K562 (cell line): ENCODE results near the gene PLEKHO2. TPM values are rescaled to one million over a fixed set of nuclear protein-coding genes. Genes with fewer than 3 reads are reported as not detected.
A peak's percentile ranks its signal among the peaks of the same experiment; 100 is the strongest.

ENCODE experiments used
- NRF1 ChIP-seq, 2 experiments: fragments of 450-650 bp; IDR thresholded peaks in 1 of 2; conservative IDR thresholded peaks in 1 of 2; 2 replicates each; pipeline ENCODE4 v1.6.1; 2014; ENCODE audit warnings: mild to moderate bottlenecking in 2 of 2
- polyA plus RNA-seq, 8 experiments: library from polyadenylated mRNA; depleted of rRNA in 4 of 8; stranded (reverse) in 5 of 8; unstranded in 3 of 8; fragments of >200 nt; fragmentation: Nextera tagmentation in 2 of 8; fragmentation: Illumina TruSeq in 1 of 8; extraction: Ambion mirVana in 2 of 8; extraction: Trizol in 1 of 8; gene quantifications; 2 replicates each; pipeline versions ENCODE4 v1.2.1 to v1.2.3, GENCODE V29; 2011 to 2014; ENCODE audit warnings: inconsistent platforms in 1 of 8, missing spikeins in 1 of 8
- total RNA-seq, 7 experiments: library from RNA; depleted of rRNA in 6 of 7; stranded (reverse); fragments of >200 nt in 6 of 7; fragmentation: Illumina TruSeq in 2 of 7; extraction: Trizol in 2 of 7; gene quantifications; 2 replicates each; pipeline versions ENCODE4 v1.2.1 to v1.2.3, GENCODE V29; 2011 to 2021; ENCODE audit warnings: low replicate concordance in 1 of 7
- TF ChIP-seq, protein P1 (sequence below): fragments of 200-600 bp; sonication (generic); IDR thresholded peaks from one replicate; pipeline ENCODE4 v1.6.1; 2012; ENCODE audit warnings: mild to moderate bottlenecking, low read depth, low read length, inconsistent platforms

The PLEKHO2 gene
- total and polyA plus RNA-seq, 9 of the 15 experiments (the other 6 are each of a cell fraction or from before 2014, with no cell fraction given), result 0.24 to 8.8 (median 5.5) TPM

- TF ChIP-seq, protein P1, sequence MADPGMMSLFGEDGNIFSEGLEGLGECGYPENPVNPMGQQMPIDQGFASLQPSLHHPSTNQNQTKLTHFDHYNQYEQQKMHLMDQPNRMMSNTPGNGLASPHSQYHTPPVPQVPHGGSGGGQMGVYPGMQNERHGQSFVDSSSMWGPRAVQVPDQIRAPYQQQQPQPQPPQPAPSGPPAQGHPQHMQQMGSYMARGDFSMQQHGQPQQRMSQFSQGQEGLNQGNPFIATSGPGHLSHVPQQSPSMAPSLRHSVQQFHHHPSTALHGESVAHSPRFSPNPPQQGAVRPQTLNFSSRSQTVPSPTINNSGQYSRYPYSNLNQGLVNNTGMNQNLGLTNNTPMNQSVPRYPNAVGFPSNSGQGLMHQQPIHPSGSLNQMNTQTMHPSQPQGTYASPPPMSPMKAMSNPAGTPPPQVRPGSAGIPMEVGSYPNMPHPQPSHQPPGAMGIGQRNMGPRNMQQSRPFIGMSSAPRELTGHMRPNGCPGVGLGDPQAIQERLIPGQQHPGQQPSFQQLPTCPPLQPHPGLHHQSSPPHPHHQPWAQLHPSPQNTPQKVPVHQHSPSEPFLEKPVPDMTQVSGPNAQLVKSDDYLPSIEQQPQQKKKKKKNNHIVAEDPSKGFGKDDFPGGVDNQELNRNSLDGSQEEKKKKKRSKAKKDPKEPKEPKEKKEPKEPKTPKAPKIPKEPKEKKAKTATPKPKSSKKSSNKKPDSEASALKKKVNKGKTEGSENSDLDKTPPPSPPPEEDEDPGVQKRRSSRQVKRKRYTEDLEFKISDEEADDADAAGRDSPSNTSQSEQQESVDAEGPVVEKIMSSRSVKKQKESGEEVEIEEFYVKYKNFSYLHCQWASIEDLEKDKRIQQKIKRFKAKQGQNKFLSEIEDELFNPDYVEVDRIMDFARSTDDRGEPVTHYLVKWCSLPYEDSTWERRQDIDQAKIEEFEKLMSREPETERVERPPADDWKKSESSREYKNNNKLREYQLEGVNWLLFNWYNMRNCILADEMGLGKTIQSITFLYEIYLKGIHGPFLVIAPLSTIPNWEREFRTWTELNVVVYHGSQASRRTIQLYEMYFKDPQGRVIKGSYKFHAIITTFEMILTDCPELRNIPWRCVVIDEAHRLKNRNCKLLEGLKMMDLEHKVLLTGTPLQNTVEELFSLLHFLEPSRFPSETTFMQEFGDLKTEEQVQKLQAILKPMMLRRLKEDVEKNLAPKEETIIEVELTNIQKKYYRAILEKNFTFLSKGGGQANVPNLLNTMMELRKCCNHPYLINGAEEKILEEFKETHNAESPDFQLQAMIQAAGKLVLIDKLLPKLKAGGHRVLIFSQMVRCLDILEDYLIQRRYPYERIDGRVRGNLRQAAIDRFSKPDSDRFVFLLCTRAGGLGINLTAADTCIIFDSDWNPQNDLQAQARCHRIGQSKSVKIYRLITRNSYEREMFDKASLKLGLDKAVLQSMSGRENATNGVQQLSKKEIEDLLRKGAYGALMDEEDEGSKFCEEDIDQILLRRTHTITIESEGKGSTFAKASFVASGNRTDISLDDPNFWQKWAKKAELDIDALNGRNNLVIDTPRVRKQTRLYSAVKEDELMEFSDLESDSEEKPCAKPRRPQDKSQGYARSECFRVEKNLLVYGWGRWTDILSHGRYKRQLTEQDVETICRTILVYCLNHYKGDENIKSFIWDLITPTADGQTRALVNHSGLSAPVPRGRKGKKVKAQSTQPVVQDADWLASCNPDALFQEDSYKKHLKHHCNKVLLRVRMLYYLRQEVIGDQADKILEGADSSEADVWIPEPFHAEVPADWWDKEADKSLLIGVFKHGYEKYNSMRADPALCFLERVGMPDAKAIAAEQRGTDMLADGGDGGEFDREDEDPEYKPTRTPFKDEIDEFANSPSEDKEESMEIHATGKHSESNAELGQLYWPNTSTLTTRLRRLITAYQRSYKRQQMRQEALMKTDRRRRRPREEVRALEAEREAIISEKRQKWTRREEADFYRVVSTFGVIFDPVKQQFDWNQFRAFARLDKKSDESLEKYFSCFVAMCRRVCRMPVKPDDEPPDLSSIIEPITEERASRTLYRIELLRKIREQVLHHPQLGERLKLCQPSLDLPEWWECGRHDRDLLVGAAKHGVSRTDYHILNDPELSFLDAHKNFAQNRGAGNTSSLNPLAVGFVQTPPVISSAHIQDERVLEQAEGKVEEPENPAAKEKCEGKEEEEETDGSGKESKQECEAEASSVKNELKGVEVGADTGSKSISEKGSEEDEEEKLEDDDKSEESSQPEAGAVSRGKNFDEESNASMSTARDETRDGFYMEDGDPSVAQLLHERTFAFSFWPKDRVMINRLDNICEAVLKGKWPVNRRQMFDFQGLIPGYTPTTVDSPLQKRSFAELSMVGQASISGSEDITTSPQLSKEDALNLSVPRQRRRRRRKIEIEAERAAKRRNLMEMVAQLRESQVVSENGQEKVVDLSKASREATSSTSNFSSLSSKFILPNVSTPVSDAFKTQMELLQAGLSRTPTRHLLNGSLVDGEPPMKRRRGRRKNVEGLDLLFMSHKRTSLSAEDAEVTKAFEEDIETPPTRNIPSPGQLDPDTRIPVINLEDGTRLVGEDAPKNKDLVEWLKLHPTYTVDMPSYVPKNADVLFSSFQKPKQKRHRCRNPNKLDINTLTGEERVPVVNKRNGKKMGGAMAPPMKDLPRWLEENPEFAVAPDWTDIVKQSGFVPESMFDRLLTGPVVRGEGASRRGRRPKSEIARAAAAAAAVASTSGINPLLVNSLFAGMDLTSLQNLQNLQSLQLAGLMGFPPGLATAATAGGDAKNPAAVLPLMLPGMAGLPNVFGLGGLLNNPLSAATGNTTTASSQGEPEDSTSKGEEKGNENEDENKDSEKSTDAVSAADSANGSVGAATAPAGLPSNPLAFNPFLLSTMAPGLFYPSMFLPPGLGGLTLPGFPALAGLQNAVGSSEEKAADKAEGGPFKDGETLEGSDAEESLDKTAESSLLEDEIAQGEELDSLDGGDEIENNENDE, result no peak
- peak in 1 of 2 experiments; percentile 38; a peak in 2 of 4 replicates for TF ChIP-seq NRF1 (conservative IDR thresholded peaks at IDR 0.05 in 1 of 2, IDR thresholded peaks at IDR 0.05 in 1 of 2)
Measured at GRCh38 chr15:64808785-64809453, 32.8 kb upstream of the PLEKHO2 start (continued).
